ENCODE results near the gene AGMO.

AGMO gene

GRCh38 chr7:15561835-15562234, at the start of gene AGMO:
AGMO (minus strand) TSS chr7:15562015.
- DNase-seq (ENCODE audit: low read depth) = no peak

- no peak for DNase-seq (ENCODE audit: low read depth)
Observed at GRCh38 chr7:15610503-15610902, 48.7 kb upstream of the AGMO start.

- DNase-seq (ENCODE audit: low read depth) = no peak
Observed at GRCh38 chr7:15609287-15609686, 47.5 kb upstream of the AGMO start.

GRCh38 chr7:15607529-15608210, 45.9 kb upstream of the AGMO start:
- DNase-seq (ENCODE audit: low read depth) = no peak

GRCh38 chr7:15606561-15606960, 44.7 kb upstream of the AGMO start:
- DNase-seq (ENCODE audit: low read depth) = no peak

- no peak for DNase-seq (ENCODE audit: low read depth)
Observed at GRCh38 chr7:15604166-15604565, 42.4 kb upstream of the AGMO start.

- no peak for DNase-seq (ENCODE audit: low read depth)
Observed at GRCh38 chr7:15603124-15603523, 41.3 kb upstream of the AGMO start.

GRCh38 chr7:15602236-15602635, 40.4 kb upstream of the AGMO start:
- DNase-seq (ENCODE audit: low read depth) = no peak

GRCh38 chr7:15601175-15601574, 39.4 kb upstream of the AGMO start:
- no peak for DNase-seq (ENCODE audit: low read depth)

GRCh38 chr7:15600298-15600697, 38.5 kb upstream of the AGMO start:
- no peak for DNase-seq (ENCODE audit: low read depth)

GRCh38 chr7:15594461-15594860, 32.6 kb upstream of the AGMO start:
- no peak for DNase-seq (ENCODE audit: low read depth)

GRCh38 chr7:15593382-15593781, 31.6 kb upstream of the AGMO start:
- no peak for DNase-seq (ENCODE audit: low read depth)

- DNase-seq (ENCODE audit: low read depth) = no peak
Observed at GRCh38 chr7:15586266-15586665, 24.5 kb upstream of the AGMO start.

GRCh38 chr7:15584575-15584974, 22.8 kb upstream of the AGMO start:
- no peak for DNase-seq (ENCODE audit: low read depth)

- DNase-seq (ENCODE audit: low read depth) = no peak
Observed at GRCh38 chr7:15582773-15583172, 21.0 kb upstream of the AGMO start.

- DNase-seq (ENCODE audit: low read depth) = no peak
Observed at GRCh38 chr7:15581352-15581951, 19.6 kb upstream of the AGMO start.

GRCh38 chr7:15580604-15581351, 19.0 kb upstream of the AGMO start:
- no peak for DNase-seq (ENCODE audit: low read depth)

GRCh38 chr7:15577600-15577999, 15.8 kb upstream of the AGMO start:
- no peak for DNase-seq (ENCODE audit: low read depth)

- no peak for DNase-seq (ENCODE audit: low read depth)
Observed at GRCh38 chr7:15571301-15571878, 9.6 kb upstream of the AGMO start.

- DNase-seq (ENCODE audit: low read depth) = no peak
Observed at GRCh38 chr7:15567652-15568051, 5.8 kb upstream of the AGMO start.

- DNase-seq (ENCODE audit: low read depth) = no peak
Observed at GRCh38 chr7:15567036-15567435, 5.2 kb upstream of the AGMO start.

GRCh38 chr7:15566476-15566875, 4.7 kb upstream of the AGMO start:
- DNase-seq (ENCODE audit: low read depth) = no peak

GRCh38 chr7:15560968-15561367, 847 bp downstream of the AGMO start:
- DNase-seq (ENCODE audit: low read depth) = no peak
